HCT116 (cell line): ENCODE data around the gene LAMP5. TPM values are rescaled to one million over a fixed set of nuclear protein-coding genes. Genes with fewer than 3 reads are reported as not detected.

Experiments
- ATAC-seq: fragments of 200-7000 bp; cut with Tn5 transposase; 2 replicates; pipeline ENCODE4 v1.9.1; 2020; ENCODE audit warnings: mild to moderate bottlenecking, moderate library complexity
- BruUV-seq: library from RNA; stranded (reverse); fragments of 400-500 nt; replicated peaks from 2 replicates; lab custom pipeline; 2021; lab: Mats Ljungman, UMichigan
- CTCF ChIA-PET: fragments of 300-600 bp; sonication (Branson Sonifier 250); formaldehyde crosslinking; loops from one replicate; lab custom pipeline; 2021; ENCODE audit warnings: antibody characterized with exemption; lab: Charles Lee
- POLR2A ChIA-PET: fragments of 300-600, 350-600 bp; sonication (Branson Sonifier 250); formaldehyde crosslinking; loops from one replicate; lab custom pipeline; 2021; ENCODE audit warnings: antibody characterized with exemption; lab: Charles Lee
- RAD21 ChIA-PET, 2 experiments: fragments of 300-600 bp; sonication (Branson Sonifier 250); formaldehyde crosslinking; loops; one replicate each; lab custom pipeline; 2023; ENCODE audit warnings: low total read pairs in 2 of 2; ENCODE audit not compliant: uncharacterized antibody in 2 of 2, unreplicated experiment in 2 of 2, low non-redundant PET in 1 of 2; lab: Charles Lee
- DNase-seq: peaks from one replicate; pipeline ENCODE4 v3.0.0-alpha.2; 2010; ENCODE audit warnings: low read depth, low spot score
- H2AFZ ChIP-seq: fragments of 200-600 bp; shearing (Covaris generic), sonication (generic); 2 replicates; pipeline ENCODE4 v1.6.1; 2017; ENCODE audit warnings: low read depth, mixed run types, mixed read lengths, antibody characterized with exemption, low read length; ENCODE audit not compliant: poor library complexity, severe bottlenecking
- H3K27ac ChIP-seq: 2 replicates; pipeline ENCODE4 v1.5.1; 2012; ENCODE audit warnings: low read depth, low read length
- H3K27me3 ChIP-seq: fragments of 200-600 bp; sonication (generic); 2 replicates; pipeline ENCODE4 v1.6.1; 2016; ENCODE audit warnings: mixed run types, low read length, mixed read lengths; ENCODE audit not compliant: insufficient read depth
- H3K36me3 ChIP-seq, 2 experiments: fragments of 200-500 bp in 1 of 2; fragments of 200-600 bp in 1 of 2; sonication (Bioruptor generic) in 1 of 2; sonication (generic) in 1 of 2; 2 replicates each; pipeline versions ENCODE4 v1.5.1 to v1.6.1; 2014 to 2016; ENCODE audit warnings: low read length in 2 of 2, inconsistent platforms in 1 of 2, mixed read lengths in 1 of 2, mixed run types in 1 of 2; ENCODE audit not compliant: insufficient read depth in 2 of 2, control insufficient read depth in 1 of 2
- H3K4me1 ChIP-seq, 2 experiments: fragments of 200-600 bp in 1 of 2; sonication (generic) in 1 of 2; 2 replicates each; pipeline versions ENCODE4 v1.5.1 to v1.6.1; 2012 to 2017; ENCODE audit warnings: low read length in 2 of 2, inconsistent platforms in 1 of 2, mild to moderate bottlenecking in 1 of 2, mixed read lengths in 1 of 2, mixed run types in 1 of 2, moderate library complexity in 1 of 2; ENCODE audit not compliant: insufficient read depth in 2 of 2, control insufficient read depth in 1 of 2
- H3K4me2 ChIP-seq: fragments of 200-600 bp; sonication (generic); 2 replicates; pipeline ENCODE4 v1.6.1; 2017; ENCODE audit warnings: mixed run types, low read length, mixed read lengths
- H3K4me3 ChIP-seq, 2 experiments: fragments of 200-600 bp in 1 of 2; sonication (generic) in 1 of 2; replicated peaks in 1 of 2; 2 replicates each; pipeline ENCODE4 v1.5.1; 2011 to 2016; ENCODE audit warnings: low read length in 2 of 2, control low read depth in 1 of 2, low read depth in 1 of 2, mild to moderate bottlenecking in 1 of 2, mixed read lengths in 1 of 2, mixed run types in 1 of 2
- H3K79me2 ChIP-seq: fragments of 200-600 bp; sonication (generic); 2 replicates; pipeline ENCODE4 v1.6.1; 2017; ENCODE audit warnings: mild to moderate bottlenecking, mixed run types, low read length, moderate library complexity, mixed read lengths; ENCODE audit not compliant: insufficient read depth
- H3K9ac ChIP-seq: fragments of 200-600 bp; sonication (generic); 2 replicates; pipeline ENCODE4 v1.6.1; 2016; ENCODE audit warnings: low read length, mixed read lengths
- H3K9me2 ChIP-seq: fragments of 200-600 bp; sonication (generic), shearing (Covaris generic); 2 replicates; pipeline ENCODE4 v1.6.1; 2017; ENCODE audit warnings: mixed run types, mild to moderate bottlenecking, moderate library complexity; ENCODE audit not compliant: insufficient read depth
- H3K9me3 ChIP-seq, 2 experiments: fragments of 200-500 bp in 1 of 2; fragments of 200-600 bp in 1 of 2; sonication (Bioruptor generic) in 1 of 2; sonication (generic) in 1 of 2; 2 replicates each; pipeline ENCODE4 v1.6.1; 2014 to 2017; ENCODE audit warnings: low read length in 2 of 2, mixed read lengths in 2 of 2, inconsistent platforms in 1 of 2, low read depth in 1 of 2, mild to moderate bottlenecking in 1 of 2, mixed run types in 1 of 2, moderate library complexity in 1 of 2; ENCODE audit not compliant: control insufficient read depth in 1 of 2, insufficient read depth in 1 of 2
- H4K20me1 ChIP-seq: fragments of 200-600 bp; sonication (generic), shearing (Covaris generic); 2 replicates; pipeline ENCODE4 v1.6.1; 2017; ENCODE audit warnings: mixed run types, mild to moderate bottlenecking, moderate library complexity; ENCODE audit not compliant: insufficient read depth
- ATF3 ChIP-seq: IDR thresholded peaks from 2 replicates; pipeline ENCODE4 v1.6.1; 2012
- CBX3 ChIP-seq: IDR thresholded peaks from 2 replicates; pipeline ENCODE4 v1.6.1; 2012; ENCODE audit warnings: low read depth
- CEBPB ChIP-seq: IDR thresholded peaks from 2 replicates; pipeline ENCODE4 v1.6.1; 2012; ENCODE audit warnings: low read depth
- EGR1 ChIP-seq: IDR thresholded peaks from 2 replicates; pipeline ENCODE4 v1.6.1; 2012; ENCODE audit warnings: low read depth
- EZH2 ChIP-seq: fragments of 200-600 bp; sonication (generic); IDR thresholded peaks from 2 replicates; pipeline ENCODE4 v1.6.1; 2017; ENCODE audit warnings: antibody characterized with exemption, mixed run types
- EZH2phosphoT487 ChIP-seq: fragments of 200-600 bp; IDR thresholded peaks from 2 replicates; pipeline ENCODE4 v1.6.1; 2018; ENCODE audit warnings: antibody characterized with exemption, borderline replicate concordance
- FOSL1 ChIP-seq: IDR thresholded peaks from 2 replicates; pipeline ENCODE4 v1.6.1; 2012; ENCODE audit warnings: low read depth
- POLR2AphosphoS5 ChIP-seq: IDR thresholded peaks from 2 replicates; pipeline ENCODE4 v1.6.1; 2011; ENCODE audit warnings: mild to moderate bottlenecking, low read depth, low read length, moderate library complexity
- RAD21 ChIP-seq: IDR thresholded peaks from 2 replicates; pipeline ENCODE4 v1.6.1; 2012; ENCODE audit warnings: low read depth, mild to moderate bottlenecking
- SIN3A ChIP-seq: IDR thresholded peaks from 2 replicates; pipeline ENCODE4 v1.6.1; 2012; ENCODE audit warnings: low read depth
- SP1 ChIP-seq: IDR thresholded peaks from 2 replicates; pipeline ENCODE4 v1.6.1; 2012; ENCODE audit warnings: low read depth
- TCF7L2 ChIP-seq: IDR thresholded peaks from 2 replicates; pipeline ENCODE4 v1.7.0; 2011; ENCODE audit warnings: borderline replicate concordance, inconsistent platforms; ENCODE audit not compliant: insufficient read depth, insufficient read length; ENCODE audit errors: extremely low read depth
- ZFX ChIP-seq: fragments of 450-650 bp; IDR thresholded peaks from 2 replicates; pipeline ENCODE4 v1.6.1; 2017
- ZNF274 ChIP-seq: fragments of 200-500 bp; sonication (Bioruptor generic); IDR thresholded peaks from 2 replicates; pipeline ENCODE4 v1.6.1; 2014; ENCODE audit warnings: mild to moderate bottlenecking, low read depth, low read length, inconsistent platforms
- intact Hi-C: fragments of 100-400 bp; cut with micrococcal nuclease; formaldehyde crosslinking; loops from 2 replicates; pipeline ENCODE4 v1.10.0; 2022
- total RNA-seq: library from RNA; stranded (reverse); gene quantifications from one replicate; pipeline ENCODE4 v1.2.1, GENCODE V29; 2021; ENCODE audit not compliant: unreplicated experiment
- TF ChIP-seq, protein P1 (sequence below), 3 experiments: fragments of 200-600 bp in 1 of 3; sonication (generic) in 1 of 3; IDR thresholded peaks in 2 of 3; conservative IDR thresholded peaks in 1 of 3; 2 replicates each; pipeline ENCODE4 v1.5.1; 2012 to 2017; ENCODE audit warnings: low read depth in 2 of 3, low read length in 2 of 3, antibody characterized with exemption in 1 of 3, borderline replicate concordance in 1 of 3, control low read depth in 1 of 3, mild to moderate bottlenecking in 1 of 3, mixed read lengths in 1 of 3, mixed run types in 1 of 3, moderate library complexity in 1 of 3; ENCODE audit not compliant: insufficient read depth in 1 of 3

The LAMP5 gene
- total RNA-seq, 1 experiment from 2014 or later: not detected

GRCh38 chr20:9483131-9483530, 31.3 kb upstream of the LAMP5 start:
- Histone ChIP-seq H3K9me2 (no peaks in the 10 kb centered on the region), H3K9me3 (no peaks in the 10 kb centered on the region), H3K4me1 (no peaks in the 10 kb centered on the region), H2AFZ (no peak overlapping the region), H3K36me3 (no peaks in the 10 kb centered on the region), H3K79me2 (no peaks in the 10 kb centered on the region), H3K9ac (no peak overlapping the region), H3K4me3 (no peak overlapping the region), H3K27me3 (0 out of 2 replicates have a peak, but pooled peaks cover 9% of the 10 kb centered on the region), H3K27ac (no peak overlapping the region), H4K20me1 (no peaks in the 10 kb centered on the region), H3K4me2 (no peak overlapping the region)
- ChIA-PET RAD21 (no interaction called here), POLR2A (no interaction called here), CTCF (interaction anchor here (0.7 kb wide), 1 partner anchor 115 kb away, joined by 3 read pairs; no protein-coding TSS in a partner anchor)
- DNase-seq (no peak), ATAC-seq (no peak)
- no TSS peak for BruUV-seq
- TF ChIP-seq EZH2phosphoT487 (no peak), FOSL1 (no peak), ZFX (no peak), CBX3 (no peak), ZNF274 (no peak), RAD21 (no peak), SP1 (no peak), ATF3 (no peak), EGR1 (no peak), EZH2 (no peak), POLR2AphosphoS5 (no peak), TCF7L2 (no peak), SIN3A (no peak), CEBPB (no peak)
- TF ChIP-seq, protein P1, sequence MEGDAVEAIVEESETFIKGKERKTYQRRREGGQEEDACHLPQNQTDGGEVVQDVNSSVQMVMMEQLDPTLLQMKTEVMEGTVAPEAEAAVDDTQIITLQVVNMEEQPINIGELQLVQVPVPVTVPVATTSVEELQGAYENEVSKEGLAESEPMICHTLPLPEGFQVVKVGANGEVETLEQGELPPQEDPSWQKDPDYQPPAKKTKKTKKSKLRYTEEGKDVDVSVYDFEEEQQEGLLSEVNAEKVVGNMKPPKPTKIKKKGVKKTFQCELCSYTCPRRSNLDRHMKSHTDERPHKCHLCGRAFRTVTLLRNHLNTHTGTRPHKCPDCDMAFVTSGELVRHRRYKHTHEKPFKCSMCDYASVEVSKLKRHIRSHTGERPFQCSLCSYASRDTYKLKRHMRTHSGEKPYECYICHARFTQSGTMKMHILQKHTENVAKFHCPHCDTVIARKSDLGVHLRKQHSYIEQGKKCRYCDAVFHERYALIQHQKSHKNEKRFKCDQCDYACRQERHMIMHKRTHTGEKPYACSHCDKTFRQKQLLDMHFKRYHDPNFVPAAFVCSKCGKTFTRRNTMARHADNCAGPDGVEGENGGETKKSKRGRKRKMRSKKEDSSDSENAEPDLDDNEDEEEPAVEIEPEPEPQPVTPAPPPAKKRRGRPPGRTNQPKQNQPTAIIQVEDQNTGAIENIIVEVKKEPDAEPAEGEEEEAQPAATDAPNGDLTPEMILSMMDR (IDR thresholded peaks at IDR 0.05 in 2 of 3, conservative IDR thresholded peaks at IDR 0.05 in 1 of 3; ENCODE audit: borderline replicate concordance in 1 of 3, insufficient read depth in 1 of 3, low read depth in 2 of 3, low read length in 2 of 3): no peak
- intact Hi-C loops: no loop called here
